Uterus (tissue), 2 donors: ENCODE results near the gene BMPR1B.

ENCODE experiments used
- POLR2A ChIP-seq, 2 donors: fragments of 450-650 bp; IDR thresholded peaks; one replicate each; pipeline ENCODE4 v1.6.1; 2016; ENCODE audit warnings: antibody characterized with exemption in 2 of 2, mild to moderate bottlenecking in 1 of 2, moderate library complexity in 1 of 2
- TF ChIP-seq, protein P1 (sequence below), 4 experiments: fragments of 200-600 bp in 2 of 4; fragments of 450-650 bp in 2 of 4; sonication (generic) in 2 of 4; IDR thresholded peaks; one replicate each; pipeline ENCODE4 v1.5.1; 2016 to 2019; ENCODE audit warnings: antibody characterized with exemption in 4 of 4, mild to moderate bottlenecking in 2 of 4, moderate library complexity in 1 of 4

DNA sequence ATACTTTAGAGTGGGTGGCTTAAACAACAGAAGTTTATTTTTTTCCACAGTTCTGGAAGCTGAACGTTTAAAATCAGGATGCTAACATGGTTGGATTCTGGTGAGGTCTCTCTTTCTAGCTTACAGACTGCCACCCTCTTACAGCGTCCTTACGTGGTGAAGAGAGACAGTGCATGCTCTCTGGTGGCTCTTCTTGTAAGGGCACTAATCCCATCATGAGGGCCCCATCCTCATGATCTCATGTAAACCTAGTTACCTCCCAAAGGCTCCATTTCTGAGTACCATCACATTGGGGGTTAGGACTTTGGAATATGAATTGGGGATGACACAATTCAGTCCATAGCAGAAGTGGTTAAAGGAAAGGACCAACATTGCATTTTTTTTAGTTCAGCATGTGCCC lies 132.8 kb downstream of the BMPR1B start:
- TF ChIP-seq, protein P1, sequence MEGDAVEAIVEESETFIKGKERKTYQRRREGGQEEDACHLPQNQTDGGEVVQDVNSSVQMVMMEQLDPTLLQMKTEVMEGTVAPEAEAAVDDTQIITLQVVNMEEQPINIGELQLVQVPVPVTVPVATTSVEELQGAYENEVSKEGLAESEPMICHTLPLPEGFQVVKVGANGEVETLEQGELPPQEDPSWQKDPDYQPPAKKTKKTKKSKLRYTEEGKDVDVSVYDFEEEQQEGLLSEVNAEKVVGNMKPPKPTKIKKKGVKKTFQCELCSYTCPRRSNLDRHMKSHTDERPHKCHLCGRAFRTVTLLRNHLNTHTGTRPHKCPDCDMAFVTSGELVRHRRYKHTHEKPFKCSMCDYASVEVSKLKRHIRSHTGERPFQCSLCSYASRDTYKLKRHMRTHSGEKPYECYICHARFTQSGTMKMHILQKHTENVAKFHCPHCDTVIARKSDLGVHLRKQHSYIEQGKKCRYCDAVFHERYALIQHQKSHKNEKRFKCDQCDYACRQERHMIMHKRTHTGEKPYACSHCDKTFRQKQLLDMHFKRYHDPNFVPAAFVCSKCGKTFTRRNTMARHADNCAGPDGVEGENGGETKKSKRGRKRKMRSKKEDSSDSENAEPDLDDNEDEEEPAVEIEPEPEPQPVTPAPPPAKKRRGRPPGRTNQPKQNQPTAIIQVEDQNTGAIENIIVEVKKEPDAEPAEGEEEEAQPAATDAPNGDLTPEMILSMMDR (IDR thresholded peaks at IDR 0.05), result no peak
- TF ChIP-seq POLR2A (IDR thresholded peaks at IDR 0.05), result no peak
